Keratinocyte (primary cell): ENCODE measurements around the gene RPS27. TPM values are rescaled to one million over a fixed set of nuclear protein-coding genes. Genes with fewer than 3 reads are reported as not detected.
"Not testable (repeated sequence)": the region's sequence is repeated elsewhere in the genome, so short reads cannot be mapped to it uniquely, and the experiment has no call there.

Experiments
- DNase-seq: peaks from one replicate; pipeline ENCODE4 v3.0.0-alpha.2; 2011; ENCODE audit warnings: low read depth, missing footprints, low spot score
- FAIRE-seq: peaks from 2 replicates; lab custom pipeline; 2011; peaks lifted over from hg19 to GRCh38; lab: Jason Lieb, UNC
- H2AFZ ChIP-seq: 2 replicates; pipeline ENCODE4 v1.6.0; 2012; ENCODE audit warnings: low read length, control low read depth, inconsistent platforms; ENCODE audit not compliant: control insufficient read depth
- H3K27ac ChIP-seq: 2 replicates; pipeline ENCODE4 v1.5.1; 2011; ENCODE audit warnings: low read length; ENCODE audit not compliant: control insufficient read depth, insufficient read depth
- H3K27me3 ChIP-seq: 3 replicates; pipeline ENCODE4 v1.6.0; 2011; ENCODE audit warnings: low read length; ENCODE audit not compliant: control insufficient read depth, insufficient read depth; ENCODE audit errors: extremely low read depth
- H3K36me3 ChIP-seq, 2 experiments: 2 replicates in 1 of 2; 3 replicates in 1 of 2; pipeline ENCODE4 v1.5.1; 2011; ENCODE audit warnings: low read length in 2 of 2, mild to moderate bottlenecking in 1 of 2; ENCODE audit not compliant: control insufficient read depth in 2 of 2, insufficient read depth in 2 of 2; ENCODE audit errors: extremely low read depth in 1 of 2
- H3K4me1 ChIP-seq: 3 replicates; pipeline ENCODE4 v1.5.1; 2011; ENCODE audit warnings: low read length; ENCODE audit not compliant: control insufficient read depth, insufficient read depth; ENCODE audit errors: extremely low read depth
- H3K4me2 ChIP-seq: 3 replicates; pipeline ENCODE4 v1.6.0; 2011; ENCODE audit warnings: low read depth, low read length; ENCODE audit not compliant: control insufficient read depth, insufficient read depth; ENCODE audit errors: extremely low read depth
- H3K4me3 ChIP-seq, 3 experiments: fragments of 200-600 bp in 1 of 3; sonication (generic) in 1 of 3; 2 replicates in 2 of 3; 3 replicates in 1 of 3; pipeline ENCODE4 v1.5.1; 2011 to 2016; ENCODE audit warnings: low read length in 3 of 3, mild to moderate bottlenecking in 3 of 3, control low read depth in 2 of 3, inconsistent platforms in 1 of 3, low read depth in 1 of 3, mixed read lengths in 1 of 3, mixed run types in 1 of 3, moderate library complexity in 1 of 3; ENCODE audit not compliant: control insufficient read depth in 2 of 3, insufficient read depth in 2 of 3; ENCODE audit errors: extremely low read depth in 1 of 3
- H3K79me2 ChIP-seq: 2 replicates; pipeline ENCODE4 v1.6.0; 2012; ENCODE audit warnings: low read length; ENCODE audit not compliant: control insufficient read depth, insufficient read depth
- H3K9ac ChIP-seq: 3 replicates; pipeline ENCODE4 v1.6.0; 2011; ENCODE audit warnings: low read length; ENCODE audit not compliant: control insufficient read depth, insufficient read depth; ENCODE audit errors: extremely low read depth
- H3K9me1 ChIP-seq: 3 replicates; pipeline ENCODE4 v1.6.0; 2011; ENCODE audit warnings: low read length; ENCODE audit not compliant: control insufficient read depth, insufficient read depth; ENCODE audit errors: extremely low read depth
- H3K9me3 ChIP-seq: 2 replicates; pipeline ENCODE4 v1.5.1; 2012; ENCODE audit warnings: low read depth, low read length; ENCODE audit not compliant: control insufficient read depth
- H4K20me1 ChIP-seq: 3 replicates; pipeline ENCODE4 v1.6.0; 2011; ENCODE audit warnings: low read length; ENCODE audit not compliant: control insufficient read depth, insufficient read depth; ENCODE audit errors: extremely low read depth
- CTCF ChIP-seq, 3 experiments: IDR thresholded peaks in 1 of 3; conservative IDR thresholded peaks in 1 of 3; optimal IDR thresholded peaks in 1 of 3; 2 replicates in 2 of 3; 3 replicates in 1 of 3; pipeline versions ENCODE3 to v1.5.1; 2011; ENCODE audit warnings: low read length in 3 of 3, mild to moderate bottlenecking in 3 of 3, moderate library complexity in 2 of 3, control low read depth in 1 of 3, inconsistent platforms in 1 of 3; ENCODE audit not compliant: insufficient read depth in 2 of 3; ENCODE audit errors: extremely low read depth in 1 of 3
- EZH2 ChIP-seq: IDR thresholded peaks from one replicate; pipeline ENCODE4 v1.6.1; 2012; ENCODE audit warnings: inconsistent platforms, mild to moderate bottlenecking, low read length, moderate library complexity
- dilution Hi-C: fragments of 300-500 bp; cut with MboI; formaldehyde crosslinking; loops from one replicate; pipeline ENCODE4 v1.7.0; 2020; ENCODE audit warnings: low sequenced_read_pairs; ENCODE audit not compliant: extremely low pct_ligation_motif_present
- polyA plus RNA-seq, 5 experiments: library from polyadenylated mRNA; depleted of rRNA in 3 of 5; stranded (reverse) in 3 of 5; stranded (forward) in 1 of 5; unstranded in 1 of 5; fragments of >200 nt; gene quantifications; 1 replicate in 1 of 5; 2 replicates in 3 of 5; 3 replicates in 1 of 5; pipeline versions ENCODE4 v1.2.1 to v1.2.3, GENCODE V29; 2011 to 2012; ENCODE audit warnings: missing spikeins in 2 of 5, low read depth in 1 of 5, low replicate concordance in 1 of 5

Gene RPS27
- polyA plus RNA-seq, 1 donor (not counting 4 experiments of a cell fraction or from before 2014, with no cell fraction given), result 5,112 TPM

GRCh38 chr1:153995640-153996039 lies 5.1 kb downstream of the RPS27 start:
- H3K4me3 ChIP-seq, result no peak overlapping the region
- no peak overlapping the region for H3K27ac ChIP-seq
- H2AFZ ChIP-seq, result no peak overlapping the region
- TF ChIP-seq CTCF (optimal IDR thresholded peaks at IDR 0.05 in 1 of 3, IDR thresholded peaks at IDR 0.05 in 1 of 3, conservative IDR thresholded peaks at IDR 0.05 in 1 of 3; ENCODE audit: extremely low read depth in 1 of 3, insufficient read depth in 2 of 3, low read length in 3 of 3) (no peak), EZH2 (no peak)
- H3K4me2 ChIP-seq, result no peak overlapping the region
- no peak overlapping the region for H3K9ac ChIP-seq
- dilution Hi-C loops, result no loop called here
- H3K9me3 ChIP-seq, result no peaks in the 10 kb centered on the region
- H3K36me3 ChIP-seq, result peaks cover 9 to 22% of the 10 kb centered on the region in 2 experiments
- FAIRE-seq (no peak), DNase-seq (no peak)
- no peaks in the 10 kb centered on the region for H3K9me1 ChIP-seq
- H3K27me3 ChIP-seq, result no peaks in the 10 kb centered on the region
- peaks cover 20% of the 10 kb centered on the region for H3K79me2 ChIP-seq
- peaks cover 14% of the 10 kb centered on the region for H3K4me1 ChIP-seq
- no peaks in the 10 kb centered on the region for H4K20me1 ChIP-seq

GRCh38 chr1:153996882-153997281 lies 6.3 kb downstream of the RPS27 start:
- H3K27ac ChIP-seq, H3K4me2 ChIP-seq, H3K9me1 ChIP-seq, H3K27me3 ChIP-seq, H4K20me1 ChIP-seq, dilution Hi-C loops, H3K4me3 ChIP-seq, H2AFZ ChIP-seq, H3K9me3 ChIP-seq, DNase-seq, H3K79me2 ChIP-seq, FAIRE-seq, H3K9ac ChIP-seq: not testable (repeated sequence)
- peaks cover 8 to 12% of the 10 kb centered on the region in 2 experiments for H3K36me3 ChIP-seq
- H3K4me1 ChIP-seq, result peaks cover 10% of the 10 kb centered on the region

GRCh38 chr1:154000420-154000819 lies 9.9 kb downstream of the RPS27 start:
- H3K9ac ChIP-seq, result no peak overlapping the region
- peaks cover 2% of the 10 kb centered on the region for H3K4me1 ChIP-seq
- DNase-seq (no peak), FAIRE-seq (no peak)
- no peaks in the 10 kb centered on the region for H3K36me3 ChIP-seq
- H4K20me1 ChIP-seq, result no peaks in the 10 kb centered on the region
- no peaks in the 10 kb centered on the region for H3K9me3 ChIP-seq
- dilution Hi-C loops, result no loop called here
- no peaks in the 10 kb centered on the region for H3K9me1 ChIP-seq
- H3K4me3 ChIP-seq, result no peak overlapping the region
- H3K27ac ChIP-seq, result no peak overlapping the region
- H3K79me2 ChIP-seq, result no peaks in the 10 kb centered on the region
- H3K4me2 ChIP-seq, result no peak overlapping the region
- no peak overlapping the region for H2AFZ ChIP-seq
- no peak for TF ChIP-seq CTCF (optimal IDR thresholded peaks at IDR 0.05 in 1 of 3, IDR thresholded peaks at IDR 0.05 in 1 of 3, conservative IDR thresholded peaks at IDR 0.05 in 1 of 3; ENCODE audit: extremely low read depth in 1 of 3, insufficient read depth in 2 of 3, low read length in 3 of 3)
- no peak for TF ChIP-seq EZH2
- H3K27me3 ChIP-seq, result no peaks in the 10 kb centered on the region
